ENCODE measurements around the gene C17orf58.

GRCh38 chr17:67982686-67983382 is 13.4 kb downstream of the C17orf58 start:
- TF ChIP-seq REST (IDR thresholded peaks at IDR 0.05; ENCODE audit: insufficient read depth in 1 of 2, low read depth in 2 of 2, low read length in 1 of 2) (no peak), CTCF (IDR thresholded peaks at IDR 0.05) (no peak), POLR2AphosphoS5 (IDR thresholded peaks at IDR 0.05; ENCODE audit: low read depth, low read length) (no peak)

All from Panc1 (cell line).